ENCODE measurements around the gene LSP1.

LSP1 gene

GRCh38 chr11:1920128-1920908 is 67.4 kb downstream of the LSP1 start:
- DNase-seq, result no peak

- DNase-seq, result no peak
These were observed 68.2 kb downstream of the LSP1 start for GRCh38 chr11:1920909-1921573.

GRCh38 chr11:1921574-1922141 is 68.8 kb downstream of the LSP1 start:
- DNase-seq, result no peak

GRCh38 chr11:1922481-1923081 is 69.7 kb downstream of the LSP1 start:
- no peak for DNase-seq

GRCh38 chr11:1923201-1923956 is 70.5 kb downstream of the LSP1 start:
- DNase-seq, result no peak

GRCh38 chr11:1924181-1924580 is 71.3 kb downstream of the LSP1 start:
- DNase-seq, result no peak

- no peak for DNase-seq
These were observed 71.9 kb downstream of the LSP1 start for GRCh38 chr11:1924646-1925372.

GRCh38 chr11:1925373-1926155 is 72.7 kb downstream of the LSP1 start:
- DNase-seq, result no peak

- DNase-seq, result no peak
These were observed 73.5 kb downstream of the LSP1 start for GRCh38 chr11:1926156-1927025.

- no peak for DNase-seq
These were observed 74.4 kb downstream of the LSP1 start for GRCh38 chr11:1927026-1927847.

GRCh38 chr11:1927848-1928469 is 75.1 kb downstream of the LSP1 start:
- no peak for DNase-seq

GRCh38 chr11:1928470-1928890 is 75.6 kb downstream of the LSP1 start:
- no peak for DNase-seq

- no peak for DNase-seq
These were observed 76.1 kb downstream of the LSP1 start for GRCh38 chr11:1928891-1929541.

GRCh38 chr11:1929621-1930461 is 77.0 kb downstream of the LSP1 start:
- DNase-seq, result no peak

- no peak for DNase-seq
These were observed 77.6 kb downstream of the LSP1 start for GRCh38 chr11:1930462-1930830.

- no peak for DNase-seq
These were observed 78.6 kb downstream of the LSP1 start for GRCh38 chr11:1931341-1932104.

- DNase-seq, result no peak
These were observed 79.2 kb downstream of the LSP1 start for GRCh38 chr11:1932105-1932480.

Data from DMS 273 treated with DMSO at 0.1 percent for 48 hours (cell line).